ENCODE data around the gene SP6. TPM values are rescaled to one million over a fixed set of nuclear protein-coding genes. Genes with fewer than 3 reads are reported as not detected.

The SP6 gene
- total and polyA plus RNA-seq, 4 donors = 0.03 to 0.09 (median 0.06) TPM

- no peak for DNase-seq (ENCODE audit: low spot score)
- no peaks in the 10 kb centered on the region for H3K27me3 ChIP-seq (ENCODE audit: control insufficient read depth in 4 of 4, insufficient read depth in 4 of 4, low read length in 3 of 4)
- no peak overlapping the region for H3K4me3 ChIP-seq (ENCODE audit: low read depth in 1 of 3, low read length in 3 of 3)
- no peaks in the 10 kb centered on the region for H3K4me1 ChIP-seq (ENCODE audit: control insufficient read depth in 4 of 4, insufficient read depth in 4 of 4, low read length in 3 of 4)
- H3K9ac ChIP-seq (ENCODE audit: low read depth in 1 of 2, low read length in 2 of 2) = no peak overlapping the region
- WGBS = 78% methylated on average over 9 of the region's 9 CpGs
- TF ChIP-seq HNF4G (IDR thresholded peaks at IDR 0.05) (no peak), YY1 (IDR thresholded peaks at IDR 0.05) (no peak), GABPA (IDR thresholded peaks at IDR 0.05 in 1 of 2, conservative IDR thresholded peaks at IDR 0.05 in 1 of 2) (no peak), FOXA1 (IDR thresholded peaks at IDR 0.05) (no peak), SP1 (IDR thresholded peaks at IDR 0.05) (no peak), TAF1 (conservative IDR thresholded peaks at IDR 0.05) (no peak), EGR1 (IDR thresholded peaks at IDR 0.05; ENCODE audit: low read depth in 2 of 2) (no peak), RAD21 (IDR thresholded peaks at IDR 0.05) (no peak), REST (IDR thresholded peaks at IDR 0.05) (no peak), CTCF (IDR thresholded peaks at IDR 0.05; ENCODE audit: low read depth, low read length, missing input control) (no peak), ATF3 (IDR thresholded peaks at IDR 0.05) (no peak)
- H3K27ac ChIP-seq (ENCODE audit: low read depth in 1 of 2, low read length in 2 of 2) = no peak overlapping the region
- H3K36me3 ChIP-seq (ENCODE audit: control insufficient read depth in 4 of 4, insufficient read depth in 3 of 4, low read depth in 1 of 4, low read length in 3 of 4) = peaks cover 0 to 10% (median 2%) of the 10 kb centered on the region in 4 donors
- H3K9me3 ChIP-seq (ENCODE audit: control insufficient read depth in 4 of 4, low read length in 3 of 4) = no peaks in the 10 kb centered on the region
Observed at GRCh38 chr17:47810901-47811635, 39.9 kb downstream of the SP6 start.

GRCh38 chr17:47810200-47810821 is 40.7 kb downstream of the SP6 start:
- Histone ChIP-seq H3K4me3 (ENCODE audit: low read depth in 1 of 3, low read length in 3 of 3) (no peak overlapping the region), H3K4me1 (ENCODE audit: control insufficient read depth in 4 of 4, insufficient read depth in 4 of 4, low read length in 3 of 4) (no peaks in the 10 kb centered on the region), H3K27me3 (ENCODE audit: control insufficient read depth in 4 of 4, insufficient read depth in 4 of 4, low read length in 3 of 4) (no peaks in the 10 kb centered on the region), H3K9ac (ENCODE audit: low read depth in 1 of 2, low read length in 2 of 2) (no peak overlapping the region), H3K27ac (ENCODE audit: low read depth in 1 of 2, low read length in 2 of 2) (no peak overlapping the region), H3K9me3 (ENCODE audit: control insufficient read depth in 4 of 4, low read length in 3 of 4) (no peaks in the 10 kb centered on the region), H3K36me3 (ENCODE audit: control insufficient read depth in 4 of 4, insufficient read depth in 3 of 4, low read depth in 1 of 4, low read length in 3 of 4) (peaks cover 0 to 8% (median 1%) of the 10 kb centered on the region in 4 donors)
- 73% methylated on average over 10 of the region's 10 CpGs for WGBS
- no peak for TF ChIP-seq NR2F2 (IDR thresholded peaks at IDR 0.05)
- no peak for DNase-seq (ENCODE audit: low spot score)

All from liver (tissue), 9 donors.